ENCODE measurements around the gene PTPN18.

PTPN18 gene

GRCh38 chr2:130374587-130375290 lies 18.9 kb downstream of the PTPN18 start:
- Histone ChIP-seq H3K27me3 (ENCODE audit: insufficient read depth, low read length) (no peaks in the 10 kb centered on the region), H3K4me3 (ENCODE audit: low read depth, low read length) (peak overlapping the region; percentile 9; the same call in 1 of the 2 replicates), H3K27ac (ENCODE audit: low read depth, low read length) (peak overlapping the region; percentile 41), H3K4me1 (ENCODE audit: control insufficient read depth, insufficient read depth, low read length, unreplicated experiment) (peaks cover 22% of the 10 kb centered on the region), H2AFZ (ENCODE audit: low read length, unreplicated experiment) (no peak overlapping the region), H3K36me3 (ENCODE audit: insufficient read depth, low read length) (peaks cover 14% of the 10 kb centered on the region; the same call in 1 of the 2 replicates), H3K79me2 (ENCODE audit: control insufficient read depth, insufficient read depth, low read length, unreplicated experiment) (peaks cover 48% of the 10 kb centered on the region)

- peaks cover 22% of the 10 kb centered on the region for H3K4me1 ChIP-seq (ENCODE audit: control insufficient read depth, insufficient read depth, low read length, unreplicated experiment)
- peak overlapping the region; percentile 41 for H3K27ac ChIP-seq (ENCODE audit: low read depth, low read length)
- peaks cover 14% of the 10 kb centered on the region; the same call in 1 of the 2 replicates for H3K36me3 ChIP-seq (ENCODE audit: insufficient read depth, low read length)
- peak overlapping the region; percentile 9; the same call in 1 of the 2 replicates for H3K4me3 ChIP-seq (ENCODE audit: low read depth, low read length)
- H2AFZ ChIP-seq (ENCODE audit: low read length, unreplicated experiment), result no peak overlapping the region
- H3K79me2 ChIP-seq (ENCODE audit: control insufficient read depth, insufficient read depth, low read length, unreplicated experiment), result peaks cover 48% of the 10 kb centered on the region
- no peaks in the 10 kb centered on the region for H3K27me3 ChIP-seq (ENCODE audit: insufficient read depth, low read length)
Measured at GRCh38 chr2:130375291-130376266, 19.7 kb downstream of the PTPN18 start.

GRCh38 chr2:130376433-130377293 lies 20.8 kb downstream of the PTPN18 start:
- no peak overlapping the region for H3K27ac ChIP-seq (ENCODE audit: low read depth, low read length)
- H2AFZ ChIP-seq (ENCODE audit: low read length, unreplicated experiment), result no peak overlapping the region
- H3K4me3 ChIP-seq (ENCODE audit: low read depth, low read length), result no peak overlapping the region
- peaks cover 16% of the 10 kb centered on the region for H3K4me1 ChIP-seq (ENCODE audit: control insufficient read depth, insufficient read depth, low read length, unreplicated experiment)
- H3K36me3 ChIP-seq (ENCODE audit: insufficient read depth, low read length), result peaks cover 14% of the 10 kb centered on the region; the same call in 1 of the 2 replicates
- H3K79me2 ChIP-seq (ENCODE audit: control insufficient read depth, insufficient read depth, low read length, unreplicated experiment), result peaks cover 42% of the 10 kb centered on the region
- H3K27me3 ChIP-seq (ENCODE audit: insufficient read depth, low read length), result no peaks in the 10 kb centered on the region

- no peak overlapping the region for H2AFZ ChIP-seq (ENCODE audit: low read length, unreplicated experiment)
- H3K27me3 ChIP-seq (ENCODE audit: insufficient read depth, low read length), result no peaks in the 10 kb centered on the region
- H3K36me3 ChIP-seq (ENCODE audit: insufficient read depth, low read length), result peaks cover 14% of the 10 kb centered on the region; the same call in 1 of the 2 replicates
- H3K4me1 ChIP-seq (ENCODE audit: control insufficient read depth, insufficient read depth, low read length, unreplicated experiment), result peaks cover 15% of the 10 kb centered on the region
- H3K79me2 ChIP-seq (ENCODE audit: control insufficient read depth, insufficient read depth, low read length, unreplicated experiment), result peaks cover 42% of the 10 kb centered on the region
- H3K27ac ChIP-seq (ENCODE audit: low read depth, low read length), result no peak overlapping the region
- no peak overlapping the region for H3K4me3 ChIP-seq (ENCODE audit: low read depth, low read length)
Measured at GRCh38 chr2:130377491-130377890, 21.6 kb downstream of the PTPN18 start.

- no peaks in the 10 kb centered on the region for H3K27me3 ChIP-seq (ENCODE audit: insufficient read depth, low read length)
- no peak overlapping the region for H2AFZ ChIP-seq (ENCODE audit: low read length, unreplicated experiment)
- no peak overlapping the region for H3K27ac ChIP-seq (ENCODE audit: low read depth, low read length)
- peaks cover 34% of the 10 kb centered on the region for H3K79me2 ChIP-seq (ENCODE audit: control insufficient read depth, insufficient read depth, low read length, unreplicated experiment)
- H3K4me3 ChIP-seq (ENCODE audit: low read depth, low read length), result no peak overlapping the region
- H3K36me3 ChIP-seq (ENCODE audit: insufficient read depth, low read length), result peaks cover 14% of the 10 kb centered on the region; the same call in 1 of the 2 replicates
- H3K4me1 ChIP-seq (ENCODE audit: control insufficient read depth, insufficient read depth, low read length, unreplicated experiment), result peaks cover 14% of the 10 kb centered on the region
Measured at GRCh38 chr2:130378206-130378897, 22.5 kb downstream of the PTPN18 start.

GRCh38 chr2:130378898-130379214 lies 23.0 kb downstream of the PTPN18 start:
- Histone ChIP-seq H3K4me3 (ENCODE audit: low read depth, low read length) (no peak overlapping the region), H3K27ac (ENCODE audit: low read depth, low read length) (no peak overlapping the region), H3K36me3 (ENCODE audit: insufficient read depth, low read length) (peaks cover 14% of the 10 kb centered on the region; the same call in 1 of the 2 replicates), H3K27me3 (ENCODE audit: insufficient read depth, low read length) (no peaks in the 10 kb centered on the region), H3K79me2 (ENCODE audit: control insufficient read depth, insufficient read depth, low read length, unreplicated experiment) (peaks cover 29% of the 10 kb centered on the region), H2AFZ (ENCODE audit: low read length, unreplicated experiment) (no peak overlapping the region), H3K4me1 (ENCODE audit: control insufficient read depth, insufficient read depth, low read length, unreplicated experiment) (peaks cover 9% of the 10 kb centered on the region)

GRCh38 chr2:130380096-130380934 lies 24.5 kb downstream of the PTPN18 start:
- no peak overlapping the region for H3K4me3 ChIP-seq (ENCODE audit: low read depth, low read length)
- peaks cover 23% of the 10 kb centered on the region for H3K79me2 ChIP-seq (ENCODE audit: control insufficient read depth, insufficient read depth, low read length, unreplicated experiment)
- peaks cover 14% of the 10 kb centered on the region; the same call in 1 of the 2 replicates for H3K36me3 ChIP-seq (ENCODE audit: insufficient read depth, low read length)
- H3K4me1 ChIP-seq (ENCODE audit: control insufficient read depth, insufficient read depth, low read length, unreplicated experiment), result no peaks in the 10 kb centered on the region
- H3K27ac ChIP-seq (ENCODE audit: low read depth, low read length), result no peak overlapping the region
- no peak overlapping the region for H2AFZ ChIP-seq (ENCODE audit: low read length, unreplicated experiment)
- H3K27me3 ChIP-seq (ENCODE audit: insufficient read depth, low read length), result no peaks in the 10 kb centered on the region

- H3K27ac ChIP-seq (ENCODE audit: low read depth, low read length), result no peak overlapping the region
- peaks cover 6% of the 10 kb centered on the region; the same call in 1 of the 2 replicates for H3K36me3 ChIP-seq (ENCODE audit: insufficient read depth, low read length)
- H2AFZ ChIP-seq (ENCODE audit: low read length, unreplicated experiment), result no peak overlapping the region
- H3K27me3 ChIP-seq (ENCODE audit: insufficient read depth, low read length), result no peaks in the 10 kb centered on the region
- no peaks in the 10 kb centered on the region for H3K4me1 ChIP-seq (ENCODE audit: control insufficient read depth, insufficient read depth, low read length, unreplicated experiment)
- no peak overlapping the region for H3K4me3 ChIP-seq (ENCODE audit: low read depth, low read length)
- H3K79me2 ChIP-seq (ENCODE audit: control insufficient read depth, insufficient read depth, low read length, unreplicated experiment), result peaks cover 15% of the 10 kb centered on the region
Measured at GRCh38 chr2:130381145-130381544, 25.3 kb downstream of the PTPN18 start.

GRCh38 chr2:130381619-130382018 lies 25.8 kb downstream of the PTPN18 start:
- Histone ChIP-seq H3K27ac (ENCODE audit: low read depth, low read length) (no peak overlapping the region), H3K79me2 (ENCODE audit: control insufficient read depth, insufficient read depth, low read length, unreplicated experiment) (peaks cover 11% of the 10 kb centered on the region), H3K27me3 (ENCODE audit: insufficient read depth, low read length) (no peaks in the 10 kb centered on the region), H3K4me1 (ENCODE audit: control insufficient read depth, insufficient read depth, low read length, unreplicated experiment) (peaks cover 2% of the 10 kb centered on the region), H3K36me3 (ENCODE audit: insufficient read depth, low read length) (peaks cover 1% of the 10 kb centered on the region; the same call in 1 of the 2 replicates), H2AFZ (ENCODE audit: low read length, unreplicated experiment) (no peak overlapping the region), H3K4me3 (ENCODE audit: low read depth, low read length) (no peak overlapping the region)

Measured in ACC112 (cell line).